WTC11 (cell line): Measurements from ENCODE around the gene RABGEF1. TPM values are rescaled to one million over a fixed set of nuclear protein-coding genes. Genes with fewer than 3 reads are reported as not detected.

Experiments
- ATAC-seq: fragments of 200-7000 bp; cut with Tn5 transposase; 2 replicates; pipeline ENCODE4 v1.10.0; 2021; ENCODE audit warnings: mild to moderate bottlenecking, moderate library complexity
- CTCF ChIA-PET: fragments of 300-600 bp; sonication (Branson Sonifier 250); formaldehyde crosslinking; loops from one replicate; lab custom pipeline; 2021; ENCODE audit warnings: antibody characterized with exemption; lab: Charles Lee
- POLR2A ChIA-PET: fragments of 350-600 bp; sonication (Branson Sonifier 250); formaldehyde crosslinking; loops from one replicate; lab custom pipeline; 2021; ENCODE audit warnings: antibody characterized with exemption; lab: Charles Lee
- DNase-seq: peaks from one replicate; pipeline ENCODE4 v3.0.0; 2021; ENCODE audit warnings: low spot score
- H3K27ac Mint-ChIP-seq: 2 replicates; pipeline ENCODE4 v1.8.0; 2021; ENCODE audit warnings: mixed read lengths
- H3K27me3 Mint-ChIP-seq: 2 replicates; pipeline ENCODE4 v1.8.0; 2021; ENCODE audit warnings: low read depth, mild to moderate bottlenecking, moderate library complexity, mixed read lengths
- H3K36me3 Mint-ChIP-seq: 2 replicates; pipeline ENCODE4 v1.8.0; 2021; ENCODE audit warnings: mixed read lengths
- H3K4me1 Mint-ChIP-seq: 2 replicates; pipeline ENCODE4 v1.8.0; 2022; ENCODE audit warnings: mixed read lengths
- H3K4me3 Mint-ChIP-seq: 2 replicates; pipeline ENCODE4 v1.8.0; 2021; ENCODE audit warnings: mild to moderate bottlenecking, moderate library complexity, mixed read lengths
- H3K9me3 Mint-ChIP-seq: 2 replicates; pipeline ENCODE4 v1.8.0; 2021; ENCODE audit warnings: mixed read lengths
- CREB1 ChIP-seq: sonication (generic); formaldehyde crosslinking; IDR thresholded peaks from 2 replicates; pipeline ENCODE4 v1.8.0; 2023; ENCODE audit warnings: mild to moderate bottlenecking, missing genetic modification reagents
- CREM ChIP-seq: sonication (generic); formaldehyde crosslinking; IDR thresholded peaks from 2 replicates; pipeline ENCODE4 v1.8.1; 2022; ENCODE audit warnings: mild to moderate bottlenecking, missing genetic modification reagents, moderate library complexity
- ELF4 ChIP-seq: sonication (generic); formaldehyde crosslinking; IDR thresholded peaks from 2 replicates; pipeline ENCODE4 v1.8.1; 2022; ENCODE audit warnings: low read depth, mild to moderate bottlenecking, moderate library complexity, missing genetic modification reagents
- GRHL2 ChIP-seq: fragments of 250-450 bp; sonication (Bioruptor Pico); IDR thresholded peaks from 2 replicates; pipeline ENCODE4 v1.8.0; 2022; ENCODE audit warnings: mild to moderate bottlenecking, moderate library complexity; ENCODE audit not compliant: insufficient replicate concordance, severe bottlenecking
- GTF2I ChIP-seq: fragments of 250-450 bp; sonication (Bioruptor Pico); conservative IDR thresholded peaks from 2 replicates; pipeline ENCODE4 v1.4.0; 2021; ENCODE audit warnings: mild to moderate bottlenecking
- MXD4 ChIP-seq: fragments of 250-450 bp; sonication (Bioruptor Pico); IDR thresholded peaks from 2 replicates; pipeline ENCODE4 v1.8.0; 2021; ENCODE audit warnings: mild to moderate bottlenecking, moderate library complexity, borderline replicate concordance
- NFATC4 ChIP-seq: fragments of 250-450 bp; sonication (Bioruptor Pico); IDR thresholded peaks from 2 replicates; pipeline ENCODE4 v1.9.0; 2021; ENCODE audit warnings: mild to moderate bottlenecking
- NR1H2 ChIP-seq: sonication (generic); formaldehyde crosslinking; IDR thresholded peaks from 2 replicates; pipeline ENCODE4 v1.9.0; 2021; ENCODE audit warnings: mild to moderate bottlenecking, moderate library complexity, missing genetic modification reagents
- NR3C1 ChIP-seq: sonication (generic); formaldehyde crosslinking; conservative IDR thresholded peaks from 2 replicates; pipeline ENCODE4 v1.8.1; 2023; ENCODE audit warnings: low read depth, mild to moderate bottlenecking, missing genetic modification reagents
- RORB ChIP-seq: fragments of 250-450 bp; sonication (Bioruptor Pico); IDR thresholded peaks from 2 replicates; pipeline ENCODE4 v1.9.0; 2021; ENCODE audit warnings: mild to moderate bottlenecking
- SMAD4 ChIP-seq: sonication (generic); formaldehyde crosslinking; IDR thresholded peaks from 2 replicates; pipeline ENCODE4 v1.8.0; 2022; ENCODE audit warnings: mild to moderate bottlenecking, missing genetic modification reagents
- SP1 ChIP-seq: sonication (generic); formaldehyde crosslinking; conservative IDR thresholded peaks from 2 replicates; pipeline ENCODE4 v1.8.1; 2022; ENCODE audit warnings: missing genetic modification reagents
- TEAD1 ChIP-seq: sonication (generic); formaldehyde crosslinking; IDR thresholded peaks from 2 replicates; pipeline ENCODE4 v1.8.0; 2022; ENCODE audit warnings: mild to moderate bottlenecking, missing genetic modification reagents
- TP53 ChIP-seq: sonication (generic); formaldehyde crosslinking; IDR thresholded peaks from 2 replicates; pipeline ENCODE4 v1.8.1; 2023; ENCODE audit warnings: mild to moderate bottlenecking, missing genetic modification reagents
- ZNF232 ChIP-seq: sonication (generic); formaldehyde crosslinking; IDR thresholded peaks from 2 replicates; pipeline ENCODE4 v1.8.0; 2022; ENCODE audit warnings: mild to moderate bottlenecking, missing genetic modification reagents
- ZNF263 ChIP-seq: sonication (generic); formaldehyde crosslinking; IDR thresholded peaks from 2 replicates; pipeline ENCODE4 v1.8.1; 2022; ENCODE audit warnings: low read depth, mild to moderate bottlenecking, moderate library complexity, missing genetic modification reagents
- ZNF317 ChIP-seq: sonication (generic); formaldehyde crosslinking; IDR thresholded peaks from 2 replicates; pipeline ENCODE4 v1.8.1; 2023; ENCODE audit warnings: low read depth, mild to moderate bottlenecking, moderate library complexity, missing genetic modification reagents, borderline replicate concordance
- ZNF396 ChIP-seq: fragments of 250-450 bp; sonication (Bioruptor Pico); IDR thresholded peaks from 2 replicates; pipeline ENCODE4 v1.8.0; 2021; ENCODE audit warnings: mild to moderate bottlenecking, moderate library complexity, borderline replicate concordance
- ZNF671 ChIP-seq: fragments of 250-450 bp; sonication (Bioruptor Pico); IDR thresholded peaks from 2 replicates; pipeline ENCODE4 v1.8.0; 2021; ENCODE audit warnings: mild to moderate bottlenecking
- total RNA-seq: library from RNA; stranded (reverse); gene quantifications from 3 replicates; pipeline ENCODE4 v1.2.3, GENCODE V29; 2021
- TF ChIP-seq, protein P1 (sequence below): sonication (generic); formaldehyde crosslinking; IDR thresholded peaks from 2 replicates; pipeline ENCODE4 v1.8.1; 2022; ENCODE audit warnings: low read depth, missing genetic modification reagents, borderline replicate concordance
- TF ChIP-seq, protein P2 (sequence below): fragments of 250-450 bp; sonication (Bioruptor Pico); IDR thresholded peaks from 2 replicates; pipeline ENCODE4 v1.9.0; 2021; ENCODE audit warnings: mild to moderate bottlenecking
- TF ChIP-seq, protein P3 (sequence below): sonication (generic); formaldehyde crosslinking; IDR thresholded peaks from 2 replicates; pipeline ENCODE4 v1.8.1; 2022; ENCODE audit warnings: missing genetic modification reagents, borderline replicate concordance
- TF ChIP-seq, protein P4 (sequence below): fragments of 250-450 bp; sonication (Bioruptor Pico); IDR thresholded peaks from 2 replicates; pipeline ENCODE4 v1.9.0; 2021; ENCODE audit warnings: moderate library complexity, mild to moderate bottlenecking, inconsistent platforms, borderline replicate concordance
- TF ChIP-seq, protein P5 (sequence below): sonication (generic); formaldehyde crosslinking; IDR thresholded peaks from 2 replicates; pipeline ENCODE4 v1.8.0; 2022; ENCODE audit warnings: missing genetic modification reagents

RABGEF1 gene
- total RNA-seq, 1 experiment from 2014 or later, result 18.1 TPM

DNA sequence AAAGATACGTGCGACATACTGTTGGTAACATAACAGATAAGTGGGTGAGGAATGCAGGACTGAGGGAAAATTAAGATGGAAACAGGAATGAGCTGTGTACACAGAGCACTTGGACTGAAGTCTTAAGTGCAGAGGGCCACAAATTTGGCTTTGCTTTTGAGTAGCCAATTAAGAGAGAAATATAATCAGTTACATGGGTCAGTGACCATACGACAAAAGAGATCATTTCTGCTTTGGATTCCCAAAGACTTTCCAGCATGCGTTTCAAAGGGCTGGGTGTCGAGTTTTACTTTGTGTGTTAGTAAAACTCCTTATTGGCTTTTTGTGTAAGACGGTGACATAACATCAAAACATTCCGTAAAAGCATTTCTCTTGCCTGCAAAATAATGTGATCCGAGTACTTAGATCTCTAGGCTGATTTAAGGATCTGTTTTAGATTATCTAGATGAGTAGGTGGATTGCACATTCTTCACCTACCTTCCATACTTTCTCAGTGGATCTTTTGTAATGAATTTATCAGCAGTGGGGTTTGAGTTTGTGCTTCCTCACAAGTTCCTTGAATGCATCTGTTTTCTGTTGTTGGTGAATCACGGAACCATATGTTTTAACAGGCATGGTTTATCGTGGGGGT, 7.5 kb downstream of the RABGEF1 start (continued):
- TF ChIP-seq TEAD1 (CRISPR knock-in tag) (no peak), NR1H2 (no peak), TP53 (CRISPR knock-in tag) (no peak), ZNF671 (CRISPR knock-in tag) (no peak), CREB1 (CRISPR knock-in tag) (no peak)
- TF ChIP-seq, all 79 proteins: peak for 0

DNA sequence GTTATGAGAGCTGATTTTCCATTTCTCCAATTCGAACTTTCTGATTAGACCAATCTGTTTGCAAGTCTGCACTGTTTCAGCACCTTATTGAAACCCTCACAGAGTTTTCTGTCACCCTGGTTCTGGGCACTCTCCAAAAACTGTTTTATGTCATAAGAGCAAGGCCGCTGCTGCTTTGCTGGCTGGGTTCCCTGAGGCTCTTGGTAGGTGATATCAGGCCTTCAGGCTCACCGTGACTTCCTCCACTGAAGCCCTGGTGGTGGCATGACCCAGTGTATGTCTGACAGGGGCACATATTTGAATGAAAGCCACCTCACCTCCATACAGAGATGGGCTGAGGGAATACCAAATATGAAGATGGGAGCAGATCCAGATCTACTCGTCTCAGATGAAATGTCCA, 8.3 kb downstream of the RABGEF1 start:
- 0 out of 2 replicates have a peak, but pooled peaks cover 3% of the 10 kb centered on the region for H3K36me3 Mint-ChIP-seq
- CTCF ChIA-PET, result no interaction called here
- no peak for ATAC-seq

DNA sequence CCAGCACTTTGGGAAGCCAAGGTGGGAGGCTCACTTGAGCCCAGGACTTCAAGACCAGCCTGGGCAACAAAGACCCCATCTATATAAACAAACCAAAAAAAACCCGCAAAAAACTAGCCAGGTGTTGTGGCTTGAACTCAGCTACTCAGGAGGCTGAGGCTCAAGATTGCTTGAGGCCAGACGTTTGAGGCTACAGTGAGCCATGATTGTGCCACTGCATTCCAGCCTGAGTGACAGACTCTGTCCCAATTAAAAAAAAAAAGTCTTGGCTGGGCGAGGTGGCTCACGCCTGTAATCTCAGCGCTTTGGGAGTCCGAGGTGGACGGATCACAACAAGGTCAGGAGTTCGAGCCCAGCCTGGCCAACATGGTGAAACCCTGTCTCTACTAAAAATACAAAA, 11.4 kb downstream of the RABGEF1 start:
- POLR2A ChIA-PET, result interaction anchor here (1.4 kb wide), 1 partner anchor 12 kb away, joined by 3 read pairs; the partner anchor contains the start of gene RABGEF1
- Mint-ChIP-seq H3K27me3 (no peaks in the 10 kb centered on the region), H3K4me1 (no peaks in the 10 kb centered on the region), H3K36me3 (0 out of 2 replicates have a peak, but pooled peaks cover 3% of the 10 kb centered on the region), H3K27ac (no peak overlapping the region), H3K4me3 (no peak overlapping the region), H3K9me3 (no peaks in the 10 kb centered on the region)
- CTCF ChIA-PET, result no interaction called here
- ATAC-seq (no peak), DNase-seq (no peak)
- TF ChIP-seq, protein P1, sequence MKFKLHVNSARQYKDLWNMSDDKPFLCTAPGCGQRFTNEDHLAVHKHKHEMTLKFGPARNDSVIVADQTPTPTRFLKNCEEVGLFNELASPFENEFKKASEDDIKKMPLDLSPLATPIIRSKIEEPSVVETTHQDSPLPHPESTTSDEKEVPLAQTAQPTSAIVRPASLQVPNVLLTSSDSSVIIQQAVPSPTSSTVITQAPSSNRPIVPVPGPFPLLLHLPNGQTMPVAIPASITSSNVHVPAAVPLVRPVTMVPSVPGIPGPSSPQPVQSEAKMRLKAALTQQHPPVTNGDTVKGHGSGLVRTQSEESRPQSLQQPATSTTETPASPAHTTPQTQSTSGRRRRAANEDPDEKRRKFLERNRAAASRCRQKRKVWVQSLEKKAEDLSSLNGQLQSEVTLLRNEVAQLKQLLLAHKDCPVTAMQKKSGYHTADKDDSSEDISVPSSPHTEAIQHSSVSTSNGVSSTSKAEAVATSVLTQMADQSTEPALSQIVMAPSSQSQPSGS (CRISPR knock-in tag), result no peak
- TF ChIP-seq ZNF263 (no peak), MXD4 (no peak), SMAD4 (CRISPR knock-in tag) (no peak), RORB (CRISPR knock-in tag) (no peak), GTF2I (CRISPR knock-in tag) (no peak)
- TF ChIP-seq, protein P2, sequence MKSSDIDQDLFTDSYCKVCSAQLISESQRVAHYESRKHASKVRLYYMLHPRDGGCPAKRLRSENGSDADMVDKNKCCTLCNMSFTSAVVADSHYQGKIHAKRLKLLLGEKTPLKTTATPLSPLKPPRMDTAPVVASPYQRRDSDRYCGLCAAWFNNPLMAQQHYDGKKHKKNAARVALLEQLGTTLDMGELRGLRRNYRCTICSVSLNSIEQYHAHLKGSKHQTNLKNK (CRISPR knock-in tag), result no peak

More for the DNA sequence above, 8.3 kb downstream of the RABGEF1 start:
- no peak overlapping the region for H3K27ac Mint-ChIP-seq
- DNase-seq, result no peak
- H3K4me1 Mint-ChIP-seq, result no peaks in the 10 kb centered on the region
- no peak for TF ChIP-seq ELF4 (CRISPR knock-in tag)
- TF ChIP-seq, protein P3, sequence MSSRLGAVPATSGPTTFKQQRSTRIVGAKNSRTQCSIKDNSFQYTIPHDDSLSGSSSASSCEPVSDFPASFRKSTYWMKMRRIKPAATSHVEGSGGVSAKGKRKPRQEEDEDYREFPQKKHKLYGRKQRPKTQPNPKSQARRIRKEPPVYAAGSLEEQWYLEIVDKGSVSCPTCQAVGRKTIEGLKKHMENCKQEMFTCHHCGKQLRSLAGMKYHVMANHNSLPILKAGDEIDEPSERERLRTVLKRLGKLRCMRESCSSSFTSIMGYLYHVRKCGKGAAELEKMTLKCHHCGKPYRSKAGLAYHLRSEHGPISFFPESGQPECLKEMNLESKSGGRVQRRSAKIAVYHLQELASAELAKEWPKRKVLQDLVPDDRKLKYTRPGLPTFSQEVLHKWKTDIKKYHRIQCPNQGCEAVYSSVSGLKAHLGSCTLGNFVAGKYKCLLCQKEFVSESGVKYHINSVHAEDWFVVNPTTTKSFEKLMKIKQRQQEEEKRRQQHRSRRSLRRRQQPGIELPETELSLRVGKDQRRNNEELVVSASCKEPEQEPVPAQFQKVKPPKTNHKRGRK (CRISPR knock-in tag), result no peak
- TF ChIP-seq, protein P4, sequence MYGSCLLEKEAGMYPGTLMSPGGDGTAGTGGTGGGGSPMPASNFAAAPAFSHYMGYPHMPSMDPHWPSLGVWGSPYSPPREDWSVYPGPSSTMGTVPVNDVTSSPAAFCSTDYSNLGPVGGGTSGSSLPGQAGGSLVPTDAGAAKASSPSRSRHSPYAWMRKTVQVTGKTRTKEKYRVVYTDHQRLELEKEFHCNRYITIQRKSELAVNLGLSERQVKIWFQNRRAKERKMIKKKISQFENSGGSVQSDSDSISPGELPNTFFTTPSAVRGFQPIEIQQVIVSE (CRISPR knock-in tag), result no peak
- TF ChIP-seq, protein P5, sequence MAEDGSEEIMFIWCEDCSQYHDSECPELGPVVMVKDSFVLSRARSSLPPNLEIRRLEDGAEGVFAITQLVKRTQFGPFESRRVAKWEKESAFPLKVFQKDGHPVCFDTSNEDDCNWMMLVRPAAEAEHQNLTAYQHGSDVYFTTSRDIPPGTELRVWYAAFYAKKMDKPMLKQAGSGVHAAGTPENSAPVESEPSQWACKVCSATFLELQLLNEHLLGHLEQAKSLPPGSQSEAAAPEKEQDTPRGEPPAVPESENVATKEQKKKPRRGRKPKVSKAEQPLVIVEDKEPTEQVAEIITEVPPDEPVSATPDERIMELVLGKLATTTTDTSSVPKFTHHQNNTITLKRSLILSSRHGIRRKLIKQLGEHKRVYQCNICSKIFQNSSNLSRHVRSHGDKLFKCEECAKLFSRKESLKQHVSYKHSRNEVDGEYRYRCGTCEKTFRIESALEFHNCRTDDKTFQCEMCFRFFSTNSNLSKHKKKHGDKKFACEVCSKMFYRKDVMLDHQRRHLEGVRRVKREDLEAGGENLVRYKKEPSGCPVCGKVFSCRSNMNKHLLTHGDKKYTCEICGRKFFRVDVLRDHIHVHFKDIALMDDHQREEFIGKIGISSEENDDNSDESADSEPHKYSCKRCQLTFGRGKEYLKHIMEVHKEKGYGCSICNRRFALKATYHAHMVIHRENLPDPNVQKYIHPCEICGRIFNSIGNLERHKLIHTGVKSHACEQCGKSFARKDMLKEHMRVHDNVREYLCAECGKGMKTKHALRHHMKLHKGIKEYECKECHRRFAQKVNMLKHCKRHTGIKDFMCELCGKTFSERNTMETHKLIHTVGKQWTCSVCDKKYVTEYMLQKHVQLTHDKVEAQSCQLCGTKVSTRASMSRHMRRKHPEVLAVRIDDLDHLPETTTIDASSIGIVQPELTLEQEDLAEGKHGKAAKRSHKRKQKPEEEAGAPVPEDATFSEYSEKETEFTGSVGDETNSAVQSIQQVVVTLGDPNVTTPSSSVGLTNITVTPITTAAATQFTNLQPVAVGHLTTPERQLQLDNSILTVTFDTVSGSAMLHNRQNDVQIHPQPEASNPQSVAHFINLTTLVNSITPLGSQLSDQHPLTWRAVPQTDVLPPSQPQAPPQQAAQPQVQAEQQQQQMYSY, result no peak
- TF ChIP-seq NR3C1 (CRISPR knock-in tag), result no peak
- no peak for TF ChIP-seq ZNF396 (CRISPR knock-in tag)
- TF ChIP-seq ZNF263, result no peak
- no peak for TF ChIP-seq CREM
- TF ChIP-seq NFATC4 (CRISPR knock-in tag), result no peak
- TF ChIP-seq ZNF317 (CRISPR knock-in tag), result no peak
- TF ChIP-seq SMAD4 (CRISPR knock-in tag), result no peak
- TF ChIP-seq GRHL2 (CRISPR knock-in tag), result no peak
- TF ChIP-seq SP1, result no peak
- no peak for TF ChIP-seq ZNF232 (CRISPR knock-in tag)
- no peak overlapping the region for H3K4me3 Mint-ChIP-seq
- POLR2A ChIA-PET, result no interaction called here
- no peaks in the 10 kb centered on the region for H3K27me3 Mint-ChIP-seq
- H3K9me3 Mint-ChIP-seq, result no peaks in the 10 kb centered on the region
